ENCODE measurements around the gene RHEB.
A peak's percentile ranks its signal among the peaks of the same experiment; 100 is the strongest.

RHEB gene

DNA sequence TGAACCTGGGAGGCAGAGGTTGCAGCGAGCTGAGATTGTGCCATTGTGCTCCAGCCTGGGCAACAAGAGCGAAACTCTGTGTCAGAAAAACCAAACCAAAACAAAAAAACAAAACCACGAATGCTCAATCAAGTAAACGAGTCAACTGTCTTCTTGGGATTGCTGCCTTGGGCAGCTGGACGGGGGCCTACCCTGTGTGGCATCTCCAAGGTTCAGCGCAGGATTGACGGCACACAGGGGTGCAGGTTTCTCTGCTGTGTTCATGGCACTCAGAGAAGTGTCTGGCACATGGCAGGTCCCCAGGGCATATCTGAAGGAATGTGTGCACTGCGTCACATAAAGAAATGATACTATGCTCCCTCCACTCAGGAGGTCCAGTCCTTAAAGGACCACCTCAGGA, 54.5 kb downstream of the RHEB start:
- DNase-seq, result no peak

DNA sequence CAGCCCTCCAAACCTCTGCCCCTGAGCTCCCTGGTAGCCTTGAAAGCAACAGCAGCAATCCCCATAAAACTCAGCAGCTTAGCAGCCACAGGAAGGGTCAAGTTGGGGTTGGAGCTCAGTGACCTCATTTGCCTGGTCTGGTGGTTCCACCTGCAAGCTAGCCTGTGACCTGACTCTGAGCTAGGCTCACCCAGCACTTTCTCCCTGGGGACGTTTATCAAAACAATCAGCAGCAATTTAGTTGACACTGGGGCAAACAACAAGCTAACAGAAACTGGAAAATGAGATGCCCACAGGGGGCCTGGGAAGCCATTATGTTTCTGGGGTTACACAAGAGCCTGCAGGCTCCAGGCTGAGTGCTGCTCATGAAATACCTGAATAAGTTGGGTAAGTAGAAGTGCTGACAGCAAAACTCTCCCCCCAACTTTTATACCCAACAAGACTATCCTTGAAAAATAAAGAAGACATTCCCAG, 57.4 kb downstream of the RHEB start:
- DNase-seq, result peak; percentile 54

DNA sequence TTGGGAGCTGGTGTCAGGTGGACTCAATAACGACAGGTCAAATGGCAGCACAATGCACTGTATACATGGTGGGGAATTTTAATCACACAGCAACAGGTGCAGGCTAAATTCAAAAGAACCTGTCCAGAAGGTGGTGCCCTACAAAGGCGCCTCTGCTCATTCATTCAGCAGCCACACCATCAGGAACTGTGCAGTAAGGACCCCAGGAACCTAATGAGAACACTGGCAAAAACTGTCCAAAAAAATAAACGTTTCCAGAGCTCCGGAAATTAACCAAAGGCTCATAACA, 57.8 kb downstream of the RHEB start:
- DNase-seq, result peak; percentile 42

DNA sequence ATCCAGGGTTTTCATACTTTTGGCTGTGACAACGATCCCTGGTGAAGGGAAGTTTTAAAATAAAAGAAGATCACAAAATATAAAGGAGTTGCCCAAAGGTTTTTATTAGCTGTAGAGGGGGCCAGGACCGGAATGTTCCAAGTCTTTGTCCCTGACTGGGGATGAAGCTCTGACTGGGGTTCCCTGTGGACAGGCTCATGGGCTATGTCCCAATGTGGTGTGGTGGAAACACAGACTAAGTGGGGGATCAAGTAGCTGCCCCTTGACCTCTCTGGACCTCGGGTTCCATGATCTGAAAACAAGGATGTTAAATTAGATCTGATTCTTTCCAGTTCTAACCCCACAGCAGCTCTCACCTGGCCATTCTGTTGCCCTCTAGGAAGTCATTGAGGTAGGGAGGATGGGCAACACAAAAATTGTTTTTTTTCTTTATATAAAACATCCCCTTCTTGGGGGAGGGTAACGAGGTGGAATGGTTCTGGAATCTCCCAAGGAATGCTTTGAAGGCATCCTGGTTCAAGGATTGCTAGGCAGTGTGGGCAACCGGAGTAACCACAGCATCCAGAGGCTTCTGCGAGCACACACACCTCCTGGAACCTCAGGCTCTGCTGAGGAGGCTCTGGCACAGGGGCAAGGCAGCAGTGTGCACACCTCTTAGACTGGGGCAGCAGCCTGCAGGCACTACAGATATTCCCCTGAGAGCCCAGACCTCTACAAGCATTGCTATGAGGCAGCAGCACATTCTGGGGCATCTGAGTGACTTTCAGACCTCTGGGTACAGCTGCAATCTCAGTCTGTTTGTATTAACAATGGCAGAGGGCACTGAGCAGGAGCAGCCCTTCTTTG, 58.4 kb downstream of the RHEB start:
- DNase-seq, result peak; percentile 55

DNA sequence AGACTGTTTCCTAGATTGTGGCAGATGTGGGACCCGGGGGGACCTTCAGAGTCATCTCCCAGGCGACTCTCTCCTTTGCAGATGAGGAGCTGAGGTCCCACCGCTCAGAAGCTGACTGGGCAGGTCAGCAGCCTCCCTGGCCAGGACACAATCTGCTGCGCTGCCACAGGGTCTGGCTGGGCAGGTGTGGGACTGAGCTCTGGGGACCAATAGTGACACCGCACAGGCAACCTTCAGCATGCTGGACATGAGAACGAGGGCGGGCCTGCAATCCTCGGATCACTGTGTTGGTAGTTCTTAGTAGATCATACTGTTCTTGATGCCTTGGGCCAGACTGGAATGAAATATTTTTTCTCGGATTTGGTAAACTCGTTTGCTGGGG, 59.2 kb downstream of the RHEB start:
- DNase-seq, result no peak

DNA sequence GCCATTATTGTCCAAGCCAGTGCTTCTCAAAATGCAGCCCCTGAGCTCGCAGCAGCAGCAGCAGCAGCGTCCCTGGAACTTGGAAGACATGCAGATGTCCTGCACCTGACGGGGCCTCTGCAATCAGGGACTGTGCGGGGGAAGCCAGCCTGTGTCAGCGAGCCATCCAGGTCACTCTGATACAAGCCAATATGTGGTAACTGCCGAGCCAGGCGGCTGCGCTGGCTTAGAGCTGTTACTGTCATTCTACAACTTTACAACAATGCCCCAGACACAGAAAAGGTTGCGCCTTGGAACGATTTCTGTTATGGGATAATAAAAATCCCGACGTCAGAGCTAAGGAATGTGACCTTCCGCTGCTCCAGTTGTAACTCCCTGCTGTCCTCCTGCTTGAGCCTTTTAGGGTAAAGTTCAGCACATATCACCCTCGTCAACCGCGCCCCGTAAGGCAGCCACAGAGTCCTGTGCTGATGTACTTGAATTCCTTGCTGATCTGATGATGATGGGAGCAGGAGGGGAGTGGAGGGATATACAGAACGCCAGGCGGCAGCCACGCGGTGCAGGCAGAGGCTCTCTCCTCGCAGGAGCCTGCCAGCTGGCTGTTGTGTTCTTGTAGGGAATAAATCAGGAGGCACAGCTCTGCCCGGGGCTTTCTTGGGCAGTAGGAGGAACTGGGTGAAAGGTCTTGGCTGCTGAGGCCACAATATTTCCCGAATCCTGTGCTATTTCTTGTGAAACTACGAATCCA, 59.8 kb downstream of the RHEB start:
- DNase-seq, result peak; percentile 94

DNA sequence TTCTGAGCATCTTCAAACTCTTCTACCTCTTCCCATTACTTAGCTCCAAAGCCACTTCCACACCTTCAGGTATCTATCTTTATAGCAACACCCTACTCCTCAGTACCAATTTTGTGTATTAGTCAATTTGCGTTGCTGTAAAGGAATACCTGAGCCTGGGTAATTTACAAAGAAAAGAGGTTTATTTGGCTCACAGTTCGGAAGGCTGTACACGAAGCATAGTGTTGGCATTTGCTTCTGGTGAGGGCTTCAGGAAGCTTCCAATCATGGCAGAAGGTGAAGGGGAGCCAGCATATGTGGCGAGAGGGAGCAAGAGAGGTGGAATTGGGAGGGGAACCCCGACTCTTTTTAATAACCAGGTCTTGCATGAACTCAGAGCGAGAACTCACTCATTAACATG, 62.2 kb downstream of the RHEB start:
- no peak for DNase-seq

DNA sequence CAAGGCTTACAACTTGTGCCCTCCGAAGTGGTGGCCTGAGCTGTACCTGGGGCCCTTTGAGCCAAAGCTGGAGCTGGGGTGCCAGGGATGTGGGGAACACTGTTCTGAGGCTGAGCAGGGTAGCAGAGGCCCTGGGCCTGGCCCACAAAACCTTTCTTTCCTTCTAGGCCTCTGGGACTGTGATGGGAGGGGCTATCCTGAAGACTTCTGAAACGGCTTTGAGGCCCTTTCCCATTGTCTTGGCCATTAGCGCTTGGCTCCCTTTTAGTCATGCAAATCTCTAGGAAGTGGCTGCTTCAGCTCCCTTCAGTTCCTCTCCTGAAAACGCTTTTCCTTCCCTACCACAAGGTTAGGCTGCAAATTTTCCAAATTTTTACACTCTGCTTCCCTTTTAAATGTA, 62.9 kb downstream of the RHEB start:
- DNase-seq, result peak; percentile 43

DNA sequence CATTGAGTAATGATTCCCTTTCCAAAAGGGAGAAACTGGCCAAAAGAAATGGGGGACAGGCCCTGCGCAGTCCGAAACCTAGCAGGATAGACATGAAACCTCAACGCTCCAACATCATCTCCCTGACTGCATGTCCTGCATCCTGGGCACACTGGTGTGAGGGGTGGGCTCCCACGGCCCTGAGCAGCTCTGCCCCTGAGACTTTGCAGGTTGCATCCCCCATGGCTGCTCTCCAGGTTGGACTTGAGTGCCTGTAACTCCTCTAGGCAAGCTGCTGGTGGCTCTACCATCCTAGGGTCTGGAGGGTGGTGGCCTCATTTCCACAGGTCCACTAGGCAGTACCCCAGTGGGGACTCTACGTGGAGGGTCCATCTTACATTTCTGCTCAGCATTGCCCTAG, 63.4 kb downstream of the RHEB start:
- DNase-seq, result peak; percentile 42

DNA sequence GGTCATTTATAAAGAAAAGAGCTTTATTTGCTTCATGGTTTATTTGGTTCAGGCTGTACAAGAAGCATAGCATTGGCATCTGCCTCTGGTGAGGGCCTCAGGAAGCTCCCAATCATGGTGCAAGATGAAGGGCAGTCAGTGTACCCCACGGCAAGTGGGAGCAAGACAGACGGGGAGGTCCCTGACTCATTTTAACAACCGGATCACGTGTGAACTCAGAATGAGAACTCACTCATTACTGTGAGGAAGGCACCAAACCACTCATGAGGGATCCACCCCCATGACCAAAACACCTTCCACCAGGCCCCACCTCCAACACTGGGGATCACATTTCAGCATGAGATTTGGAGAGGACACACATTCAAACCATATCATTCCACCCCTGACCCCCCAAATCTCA, 64.0 kb downstream of the RHEB start:
- no peak for DNase-seq

DNA sequence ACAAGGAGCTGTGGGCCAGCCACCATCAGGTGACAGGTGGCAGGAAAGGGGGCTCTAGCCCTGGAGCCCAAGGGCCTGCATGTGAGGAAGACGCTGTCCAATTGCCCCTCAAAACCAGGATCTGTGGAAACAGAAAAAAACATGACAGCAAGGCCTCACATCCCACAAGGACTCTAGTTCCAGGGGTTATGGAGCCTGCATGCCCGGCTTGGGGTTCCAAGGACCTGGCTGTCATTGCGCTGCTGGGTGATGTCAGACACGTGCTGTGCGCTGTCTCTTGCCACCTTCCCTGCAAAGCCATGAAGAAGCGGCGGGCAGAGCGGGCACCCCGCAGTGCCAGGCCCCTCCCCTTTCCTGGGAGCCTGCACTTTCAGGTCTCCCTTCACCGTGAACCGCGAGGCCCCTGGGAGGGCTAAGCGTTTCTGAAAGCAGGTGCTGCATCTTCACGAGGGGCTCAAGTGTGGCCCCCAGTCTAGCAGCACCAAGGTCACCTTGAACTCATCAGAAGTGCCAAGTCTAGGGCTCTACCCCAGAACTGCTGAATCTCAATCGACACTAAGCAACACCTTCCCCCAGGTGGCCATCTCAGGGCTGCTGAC, 64.7 kb downstream of the RHEB start:
- peak; percentile 43 for DNase-seq

DNA sequence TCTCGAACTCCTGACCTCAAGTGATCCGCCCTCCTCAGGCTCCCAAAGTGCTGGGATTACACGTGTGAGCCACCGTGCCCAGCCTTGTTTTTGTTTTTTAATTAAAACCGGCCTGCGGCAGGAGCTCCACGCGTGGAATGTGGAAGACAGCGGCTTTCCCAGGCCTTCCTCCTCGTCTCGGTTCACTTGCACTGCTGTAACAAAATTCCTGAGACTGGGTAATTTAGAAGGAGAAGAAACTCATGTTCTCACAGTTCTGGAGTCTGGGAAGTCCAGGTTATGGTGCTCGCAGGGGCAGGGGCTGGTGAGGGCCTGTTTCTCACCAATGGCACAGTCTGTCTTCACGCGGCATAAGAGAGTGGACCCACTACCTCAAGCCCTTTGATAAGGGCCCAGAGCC, 65.4 kb downstream of the RHEB start:
- peak; percentile 67 for DNase-seq

DNA sequence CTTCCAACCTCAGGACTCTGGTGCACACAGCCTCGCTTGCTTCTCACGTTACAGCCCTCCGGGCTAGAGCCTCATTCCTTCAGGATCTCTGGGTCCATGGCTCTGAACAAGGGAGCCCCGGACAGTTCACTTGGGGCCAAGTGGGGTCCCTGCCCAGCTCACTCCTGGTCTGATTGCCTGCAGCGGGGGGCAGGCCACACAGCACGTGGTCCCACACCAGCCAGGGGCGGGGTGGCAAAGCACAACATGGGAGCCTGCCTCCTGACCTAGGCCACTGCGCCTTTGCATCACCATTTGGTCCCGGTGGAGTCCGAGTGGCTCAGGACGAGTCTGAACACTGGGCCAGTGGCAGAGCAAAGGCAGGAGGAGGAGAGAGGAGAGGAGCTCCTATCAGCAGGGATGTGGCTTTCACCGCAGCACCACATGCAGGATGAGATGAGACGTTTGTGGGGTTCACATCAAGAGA, 66.3 kb downstream of the RHEB start:
- peak; percentile 57 for DNase-seq

DNA sequence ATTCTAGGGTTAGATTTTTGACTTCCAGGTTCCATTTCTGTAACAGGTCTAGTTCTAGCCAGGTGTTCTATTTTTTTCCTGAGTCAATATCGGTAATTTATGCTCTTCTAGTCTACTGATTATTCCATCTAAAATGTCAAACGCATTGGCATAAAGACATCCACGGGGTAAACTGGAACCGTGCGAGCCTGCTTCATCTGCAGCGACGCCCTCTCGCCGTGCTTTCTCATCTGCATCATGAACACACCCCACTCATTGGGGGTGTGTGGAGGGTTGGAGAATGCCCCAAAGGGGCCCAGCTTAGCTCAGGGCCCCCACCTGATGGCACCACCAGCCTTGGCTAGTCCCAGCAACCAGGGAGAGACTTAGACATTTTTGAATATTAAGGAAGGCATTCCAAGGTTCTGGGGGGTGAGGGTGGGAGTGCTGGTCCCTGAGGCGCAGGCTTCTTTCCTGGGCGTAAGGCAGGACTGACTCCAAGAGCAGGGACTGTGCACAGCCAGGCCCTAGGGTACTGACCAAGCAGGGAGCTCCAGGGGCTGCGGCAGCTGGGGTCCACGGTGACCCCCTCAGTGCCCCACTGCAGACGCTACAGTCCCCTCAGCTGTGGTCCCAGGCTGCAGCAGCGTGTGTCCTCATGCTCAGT, 66.9 kb downstream of the RHEB start:
- no peak for DNase-seq

DNA sequence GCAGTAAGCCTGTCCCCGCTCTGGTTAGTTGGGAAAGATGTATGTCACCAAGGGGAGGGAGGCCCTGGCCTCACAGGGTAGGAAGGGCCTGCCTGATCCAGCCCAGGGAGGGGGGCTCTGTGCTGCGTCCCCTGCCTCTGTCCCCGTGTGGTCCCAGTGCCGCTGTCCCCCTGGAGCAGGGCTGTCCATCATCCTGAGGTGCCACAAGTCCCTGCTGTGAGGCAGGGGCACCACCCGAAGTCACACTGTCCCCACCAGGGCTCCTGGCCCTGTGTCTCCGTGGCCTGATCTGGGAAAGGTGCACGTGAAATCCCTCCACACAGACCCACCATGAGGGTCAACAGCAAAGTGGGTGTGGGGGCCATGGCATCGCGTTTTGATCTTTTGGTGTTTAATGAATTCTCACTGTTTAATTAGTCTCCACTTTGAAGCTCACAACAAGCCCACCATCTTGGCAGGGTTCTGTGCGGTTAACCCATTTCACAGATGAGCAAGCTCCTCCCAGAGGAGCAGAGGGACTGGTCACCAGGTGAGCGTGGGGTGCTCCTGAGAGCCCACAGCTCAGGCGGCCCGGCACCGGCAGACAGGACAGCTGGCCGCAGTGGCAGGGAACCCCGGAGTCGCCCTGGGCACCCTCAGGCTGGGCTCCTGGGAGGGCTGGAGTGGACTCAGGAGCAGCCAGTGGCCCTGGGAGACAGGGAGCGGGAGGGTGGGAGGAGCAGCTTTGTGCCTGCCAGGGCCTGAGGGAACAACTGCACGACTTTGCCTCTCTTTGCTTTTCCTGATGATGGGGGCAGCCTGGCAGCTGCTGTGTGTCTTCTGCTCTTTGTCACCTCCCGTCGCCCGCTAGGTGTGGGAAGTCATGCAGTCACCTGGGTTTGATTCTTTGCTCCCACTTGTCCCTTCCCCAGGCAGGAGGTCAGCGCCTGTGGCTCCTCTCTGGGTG, 67.8 kb downstream of the RHEB start:
- DNase-seq, result peak; percentile 61

DNA sequence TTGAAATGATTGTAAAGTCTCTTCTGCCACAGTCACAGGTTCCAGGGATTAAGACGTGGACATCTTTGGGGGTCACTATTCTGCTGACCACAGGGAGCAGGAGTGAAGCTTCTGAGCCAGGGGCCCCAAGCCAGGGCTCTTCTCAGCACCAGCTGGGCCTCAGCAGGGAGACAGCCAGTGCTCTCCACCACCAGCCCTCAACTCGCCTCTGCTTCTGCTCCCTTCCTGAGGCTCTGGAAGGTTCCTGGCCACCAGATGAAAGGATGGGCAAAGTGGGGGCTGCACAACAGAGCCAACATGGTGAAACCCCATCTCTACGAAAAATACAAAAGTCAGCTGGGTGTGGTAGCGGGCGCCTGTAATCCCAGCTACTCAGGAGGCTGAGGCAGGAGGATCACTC, 68.5 kb downstream of the RHEB start:
- peak; percentile 33 for DNase-seq

DNA sequence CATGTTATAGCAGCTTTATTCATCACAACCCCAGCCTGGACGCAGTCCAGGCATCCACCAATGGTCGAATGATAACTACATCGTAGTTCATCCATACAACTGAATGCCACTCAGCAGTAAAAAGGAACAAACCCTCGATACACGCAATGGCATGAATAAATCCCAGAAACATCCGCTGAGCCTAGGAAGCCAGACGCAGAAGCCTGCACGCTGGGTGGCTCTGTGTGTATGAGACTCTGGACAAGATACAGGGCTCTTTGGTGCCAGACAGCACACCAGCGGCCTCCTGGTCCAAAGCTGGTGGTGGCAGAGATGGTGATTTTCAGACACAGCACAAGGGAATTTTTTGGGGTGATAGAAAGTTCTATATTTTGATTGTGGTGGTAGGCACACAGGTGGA, 69.7 kb downstream of the RHEB start:
- no peak for DNase-seq

DNA sequence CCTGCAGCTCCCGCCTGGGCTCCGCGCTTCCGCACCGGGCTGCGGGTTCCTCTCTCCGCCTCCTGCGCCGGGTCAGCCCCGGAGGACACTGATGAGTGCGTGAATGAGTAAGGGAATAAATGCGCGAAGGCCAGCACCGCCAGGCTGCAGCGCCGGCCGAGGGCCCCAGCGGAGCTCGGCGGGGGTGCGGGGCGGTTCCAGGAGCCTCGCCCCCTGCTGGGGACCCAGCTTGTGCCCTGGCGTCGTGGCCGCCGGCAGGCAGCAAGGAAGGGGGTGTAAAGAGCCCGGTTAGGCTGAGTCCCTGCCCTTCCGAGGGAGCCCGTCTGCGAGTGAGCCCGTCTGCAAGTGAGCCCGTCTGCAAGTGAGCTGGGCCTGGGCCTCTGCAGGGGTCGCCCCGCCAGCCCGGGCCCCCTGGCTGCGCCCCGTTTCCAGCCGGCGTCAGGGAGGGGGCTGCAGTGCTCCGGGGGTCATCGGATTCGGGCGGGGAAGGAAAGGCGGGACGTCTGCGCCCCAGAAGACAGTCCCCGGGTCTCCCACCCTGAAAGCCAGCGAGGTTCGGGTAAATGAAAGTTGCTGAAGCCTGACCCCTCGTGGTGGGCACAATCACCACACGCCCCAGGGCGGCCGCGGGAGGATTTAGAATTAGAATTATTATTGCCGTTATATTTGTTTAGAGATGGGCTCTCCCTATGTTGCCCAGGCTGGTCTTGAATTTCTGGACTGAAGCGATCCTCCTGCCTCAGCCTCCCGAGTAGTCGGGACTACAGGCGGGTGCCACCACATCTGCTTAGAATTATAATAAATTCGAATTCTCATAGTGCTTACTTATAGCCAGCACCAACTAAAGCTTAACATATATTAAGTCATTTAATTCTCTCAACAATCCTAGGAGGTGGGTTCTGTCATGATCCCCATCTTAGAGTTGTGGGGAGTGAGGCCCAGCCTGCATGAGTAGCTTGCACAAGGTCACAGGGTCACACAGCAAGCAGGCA, 71.1 kb downstream of the RHEB start:
- peak; percentile 85 for DNase-seq

DNA sequence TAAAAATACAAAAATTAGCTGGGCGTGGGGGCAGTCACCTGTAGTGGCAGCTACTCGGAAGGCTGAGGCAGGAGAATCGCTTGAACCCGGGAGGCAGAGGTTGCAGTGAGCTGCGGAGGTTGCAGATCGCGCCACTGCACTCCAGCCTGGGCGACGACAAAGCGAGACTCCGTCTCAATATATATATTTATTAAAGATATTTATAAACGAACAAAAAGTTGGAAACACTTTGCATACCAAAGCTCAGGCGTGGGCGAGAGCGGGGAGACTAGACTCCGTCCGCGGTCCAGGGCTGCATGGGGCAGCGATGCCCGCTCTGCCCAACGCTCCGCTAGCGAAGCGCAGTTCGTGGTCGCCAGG, 71.8 kb downstream of the RHEB start:
- no peak for DNase-seq

DNA sequence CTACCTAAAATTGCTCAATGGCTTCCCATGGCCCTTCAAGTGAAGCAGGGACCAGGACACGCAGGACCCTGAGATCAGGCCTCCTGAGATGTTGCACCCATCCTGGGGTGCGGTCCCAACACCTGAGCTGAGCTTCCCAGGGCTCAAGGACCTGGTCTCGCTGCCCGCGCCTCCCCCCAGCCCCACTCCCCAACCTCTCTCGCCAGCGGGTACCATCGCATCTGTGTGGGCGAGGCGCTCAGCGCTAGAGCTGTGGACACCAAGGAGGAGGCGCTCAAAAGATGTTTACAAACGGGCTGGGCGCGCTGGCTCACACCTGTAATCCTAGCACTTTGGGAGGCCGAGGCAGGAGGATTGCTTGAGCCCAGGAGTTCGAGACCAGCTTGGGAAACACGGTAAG, 72.4 kb downstream of the RHEB start:
- DNase-seq, result peak; percentile 43

DNA sequence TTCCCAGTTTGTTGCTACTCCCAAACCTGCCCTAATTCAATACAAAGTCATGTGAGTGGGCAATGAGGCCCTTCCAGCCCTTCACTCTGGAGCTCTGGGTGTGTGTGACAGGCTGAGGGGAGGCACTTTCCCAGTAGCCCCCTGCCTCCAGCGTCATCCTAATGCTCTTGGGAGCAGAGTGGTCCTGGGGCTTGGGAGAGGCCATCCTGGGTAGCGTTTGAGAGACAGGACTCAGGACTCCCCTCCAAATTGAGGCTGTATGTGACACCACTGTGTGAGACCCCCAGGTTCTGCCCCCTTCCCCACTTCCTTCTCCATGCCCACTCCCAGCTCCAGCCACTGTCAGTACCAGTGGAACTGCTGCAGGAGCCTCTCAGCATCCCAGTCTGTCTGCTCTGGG, 73.3 kb downstream of the RHEB start:
- peak; percentile 41 for DNase-seq
